NK-92 (cell line): ENCODE data around the gene FANCI.

Source experiments
- DNase-seq: peaks from one replicate; lab custom pipeline; 2025; ENCODE audit not compliant: unreplicated experiment; lab: John Stamatoyannopoulos, UW

The FANCI gene

DNA sequence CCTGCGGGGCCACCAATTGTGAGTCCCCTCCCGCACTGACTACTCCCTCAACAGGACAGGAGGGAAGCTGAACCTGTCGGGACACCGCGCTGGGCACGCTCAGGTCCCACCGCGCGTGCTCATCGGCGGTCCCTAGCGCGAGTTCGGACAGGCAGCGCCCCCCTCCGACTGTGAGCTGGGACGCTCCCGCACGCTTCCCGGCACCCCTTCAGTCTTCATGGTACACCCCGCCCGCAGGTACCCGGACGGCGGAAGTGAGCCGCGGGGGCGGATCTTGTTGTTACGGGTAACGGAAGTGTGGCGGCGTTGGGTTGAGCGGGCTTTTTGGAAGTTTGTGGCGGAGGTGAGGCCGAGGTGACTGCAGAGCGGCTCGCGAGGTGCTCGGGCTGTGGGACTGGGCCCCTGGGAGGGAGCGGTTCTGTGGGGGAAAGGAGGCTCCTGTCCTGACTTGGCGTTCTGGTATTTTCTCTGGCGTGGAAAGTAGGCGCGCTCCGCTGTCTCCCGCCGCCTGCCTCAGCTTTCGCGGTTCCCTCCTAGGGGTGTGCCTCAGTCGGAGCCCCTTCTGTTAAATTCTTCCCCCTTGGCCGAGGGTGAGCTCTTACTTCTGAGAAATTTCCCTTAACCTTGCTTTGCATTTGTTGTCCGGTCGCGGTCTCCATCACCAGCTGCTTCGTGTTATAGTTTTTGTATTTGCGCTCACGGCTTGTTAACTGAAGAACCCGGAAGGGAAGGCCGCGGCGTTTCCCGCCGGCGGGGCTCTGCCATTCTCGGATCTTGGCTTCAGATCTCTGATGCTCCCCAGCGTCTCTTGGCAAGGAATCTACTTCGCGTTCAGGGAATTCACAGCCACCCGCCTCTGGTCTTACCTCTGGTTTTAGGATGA lies at the start of gene FANCI:
FANCI (plus strand) TSS at position 289 of the 883 bp plus-strand sequence. CDS start 3,669 bp downstream, outside the sequence.
- DNase-seq, result peak; percentile 60

DNA sequence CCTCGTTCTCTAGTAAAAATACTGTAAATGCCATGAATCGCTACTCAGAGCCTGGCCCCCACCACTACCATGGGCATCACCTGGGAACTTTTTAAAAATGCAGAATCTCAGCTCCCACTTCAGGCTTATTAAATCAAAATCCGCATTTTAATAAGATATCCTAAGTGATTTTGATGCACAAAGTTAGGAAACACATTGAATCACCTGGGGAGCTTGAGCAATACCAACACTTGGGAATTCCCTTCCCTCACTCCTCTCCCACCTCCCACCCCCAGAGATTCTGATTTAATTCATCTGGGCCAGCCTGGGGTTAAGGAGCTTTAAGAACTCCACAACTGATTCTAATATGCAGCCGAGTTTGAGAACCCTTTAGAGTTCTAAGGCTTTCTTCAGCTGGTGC lies 49.2 kb upstream of the FANCI start:
- DNase-seq, result no peak

DNA sequence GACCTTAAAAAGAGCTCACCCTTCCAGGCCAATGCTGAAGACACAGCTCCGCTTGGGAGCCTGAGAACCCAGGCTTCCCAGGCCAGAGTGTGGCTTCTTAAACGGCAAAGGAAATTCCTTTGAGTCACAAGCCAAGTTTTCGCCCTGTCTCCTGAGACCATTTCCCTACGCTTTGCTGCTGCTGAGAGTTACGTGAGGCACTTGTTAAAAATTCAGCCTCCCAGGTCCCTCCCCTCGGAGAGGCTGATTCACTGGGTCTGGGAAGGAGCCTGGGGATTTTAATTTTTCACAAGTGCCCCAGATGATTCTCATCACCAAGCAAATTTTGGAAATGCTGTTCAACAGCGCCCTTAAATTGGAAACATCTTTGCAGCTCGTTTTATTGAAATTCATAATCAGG lies 47.9 kb upstream of the FANCI start:
- no peak for DNase-seq

DNA sequence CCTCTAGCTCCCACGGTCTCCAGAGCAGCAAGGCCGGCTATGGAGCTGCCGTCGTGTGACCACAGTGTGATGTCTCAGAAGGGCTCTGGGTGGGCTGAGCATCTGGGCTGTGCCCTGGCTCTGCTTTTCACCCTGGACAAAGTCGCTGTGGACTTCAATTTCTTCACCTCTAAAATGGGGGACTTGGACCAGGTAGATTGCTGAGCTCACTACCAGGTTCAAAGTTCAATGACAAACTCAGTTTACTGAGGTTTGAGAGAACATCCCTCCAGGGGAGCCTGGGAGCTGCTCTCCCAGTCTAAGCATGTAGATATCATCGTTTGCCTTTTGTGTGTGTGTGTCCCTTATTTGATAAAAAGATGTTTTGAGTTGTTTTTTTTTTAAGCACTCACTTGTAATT lies 47.5 kb upstream of the FANCI start:
- DNase-seq, result no peak

DNA sequence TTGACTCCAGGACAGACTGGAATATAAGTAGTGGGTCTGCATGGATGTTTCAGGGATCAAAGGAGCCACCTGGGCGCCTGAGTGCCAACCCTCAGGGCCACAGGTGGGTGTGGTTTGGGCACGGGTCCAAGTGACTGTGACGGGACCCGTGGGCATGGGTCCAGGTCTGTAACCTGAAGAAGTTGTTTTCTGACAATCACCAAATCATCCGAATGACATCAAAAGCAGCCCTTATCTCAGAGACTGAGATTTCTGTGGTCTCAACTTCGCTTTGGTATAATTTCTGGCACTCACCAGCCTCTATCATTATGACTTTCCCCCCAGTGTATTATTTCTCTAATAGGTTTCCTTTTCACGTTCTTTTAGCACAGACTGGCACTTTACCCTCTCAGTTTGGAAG lies 46.8 kb upstream of the FANCI start:
- DNase-seq, result no peak

DNA sequence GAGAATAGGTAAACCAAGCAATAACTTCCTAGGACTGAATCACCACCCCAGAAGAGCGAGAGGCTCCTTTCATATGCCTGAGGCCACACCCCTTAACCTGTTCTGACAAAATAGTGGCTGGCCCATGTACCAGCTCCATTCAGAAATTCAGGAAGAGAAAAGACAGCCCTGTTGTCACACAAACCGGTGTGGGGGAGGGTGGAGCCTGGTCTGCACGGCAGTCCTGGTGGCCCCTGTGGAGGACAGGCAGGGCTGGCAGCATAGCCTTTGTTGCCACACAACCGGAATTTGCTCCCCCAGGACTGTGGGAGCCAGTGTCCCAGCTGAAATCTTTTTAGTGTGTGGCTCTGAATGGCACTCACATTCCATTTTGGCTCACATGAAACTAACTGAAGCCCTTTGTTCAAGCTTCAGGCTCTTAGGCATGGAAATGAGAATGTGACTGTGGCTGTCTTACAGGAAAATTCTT lies 46.2 kb upstream of the FANCI start:
- no peak for DNase-seq

DNA sequence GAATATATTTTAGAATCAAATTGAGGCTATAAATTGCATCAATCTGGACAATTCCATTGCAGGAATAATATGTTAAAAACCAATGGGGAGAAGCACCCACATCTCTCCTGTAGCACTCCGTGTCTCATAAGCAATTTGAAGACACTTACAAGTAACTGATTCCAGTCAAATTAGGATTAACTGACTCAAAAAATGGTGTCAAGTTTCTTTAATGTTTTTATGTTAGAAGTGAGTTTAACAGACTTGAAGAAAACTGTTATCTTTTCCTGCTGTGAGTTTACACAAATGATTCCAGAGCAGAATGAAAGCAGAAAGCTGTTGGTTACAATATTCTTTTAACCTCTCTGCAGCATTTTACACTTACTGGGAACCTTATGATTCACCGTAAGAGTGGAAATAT lies 45.6 kb upstream of the FANCI start:
- DNase-seq, result no peak

DNA sequence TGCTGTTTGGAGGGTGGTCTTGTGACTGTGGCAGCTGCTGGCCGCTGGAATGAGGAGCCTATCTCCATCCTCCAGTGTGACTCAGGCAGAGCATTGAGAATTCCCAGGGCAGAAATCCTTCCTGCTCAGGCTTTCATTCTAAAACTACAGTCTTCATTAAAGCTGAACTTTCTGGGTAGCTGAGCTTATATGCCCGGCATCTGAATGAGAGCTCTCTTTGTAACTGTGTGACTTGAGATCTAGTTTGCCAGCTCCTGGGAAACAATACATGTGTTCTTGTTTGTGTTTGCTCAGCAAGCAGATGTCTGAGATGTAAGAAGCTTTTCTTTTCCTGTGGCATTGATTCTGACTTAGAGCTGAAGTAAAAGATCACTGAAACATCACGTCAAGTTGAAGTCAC lies 44.8 kb upstream of the FANCI start:
- DNase-seq, result no peak

DNA sequence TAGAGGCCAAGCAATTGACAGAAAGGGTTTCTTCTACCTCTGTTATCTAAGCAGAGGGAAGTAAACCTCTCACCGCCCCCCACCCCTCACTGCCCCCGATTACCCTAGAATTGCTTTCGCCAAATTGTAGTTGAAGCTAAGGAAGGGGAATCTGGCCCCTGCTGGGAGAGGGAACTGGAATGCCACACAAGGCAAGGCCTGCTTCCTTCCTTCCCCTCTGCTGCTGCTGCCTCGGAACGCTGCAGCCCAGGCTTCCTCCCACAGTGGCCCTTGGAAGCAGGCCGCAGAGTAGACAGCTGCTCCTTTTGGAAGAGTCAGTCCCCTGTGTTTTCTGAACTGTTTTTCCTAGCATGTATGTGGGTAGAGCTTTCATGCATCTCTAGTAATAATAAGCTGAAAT lies 44.0 kb upstream of the FANCI start:
- DNase-seq, result no peak

DNA sequence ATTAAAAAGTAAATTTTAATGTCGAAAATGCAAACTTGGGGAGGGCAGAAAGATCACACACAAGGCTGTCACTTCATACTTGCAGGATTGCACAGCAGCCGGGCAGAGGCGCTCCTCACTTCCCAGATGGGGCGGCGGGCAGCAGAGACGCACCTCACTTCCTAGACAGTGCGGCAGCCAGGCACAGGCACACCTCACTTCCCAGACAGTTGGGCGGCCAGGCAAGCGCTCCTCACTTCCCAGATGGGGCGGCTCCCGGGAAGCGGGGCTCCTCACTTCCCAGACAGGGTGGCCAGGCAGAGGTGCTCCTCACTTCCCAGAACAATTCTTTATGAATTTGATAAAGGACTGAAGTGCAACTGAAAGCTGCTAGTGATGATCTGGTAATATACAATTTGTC lies 43.6 kb upstream of the FANCI start:
- DNase-seq, result no peak

DNA sequence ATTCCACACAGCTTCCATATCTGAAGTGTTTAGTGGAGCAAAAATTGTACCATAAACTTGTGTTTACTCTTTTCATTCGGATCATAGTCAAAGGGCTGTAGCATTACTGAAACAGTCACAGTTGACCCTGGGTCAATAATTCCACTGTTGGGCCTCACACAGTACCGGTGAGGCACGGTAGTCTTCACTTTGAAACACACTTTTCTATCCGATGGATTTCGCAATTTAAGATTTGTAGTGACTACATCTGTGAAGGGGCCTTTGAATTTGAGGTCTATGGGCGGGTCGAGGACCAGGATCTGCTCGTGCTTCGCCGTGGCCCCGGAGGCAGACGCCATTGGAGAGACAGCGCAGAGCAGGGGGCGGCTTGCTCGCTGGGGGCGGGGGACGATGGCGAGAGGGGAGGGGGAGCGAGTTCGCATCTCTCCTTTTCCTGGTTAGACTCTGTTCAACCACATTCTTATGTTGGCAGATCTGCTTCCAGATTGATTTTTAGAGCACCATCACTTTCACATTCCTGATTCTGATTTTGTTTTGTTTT lies 42.2 kb upstream of the FANCI start:
- DNase-seq, result no peak

DNA sequence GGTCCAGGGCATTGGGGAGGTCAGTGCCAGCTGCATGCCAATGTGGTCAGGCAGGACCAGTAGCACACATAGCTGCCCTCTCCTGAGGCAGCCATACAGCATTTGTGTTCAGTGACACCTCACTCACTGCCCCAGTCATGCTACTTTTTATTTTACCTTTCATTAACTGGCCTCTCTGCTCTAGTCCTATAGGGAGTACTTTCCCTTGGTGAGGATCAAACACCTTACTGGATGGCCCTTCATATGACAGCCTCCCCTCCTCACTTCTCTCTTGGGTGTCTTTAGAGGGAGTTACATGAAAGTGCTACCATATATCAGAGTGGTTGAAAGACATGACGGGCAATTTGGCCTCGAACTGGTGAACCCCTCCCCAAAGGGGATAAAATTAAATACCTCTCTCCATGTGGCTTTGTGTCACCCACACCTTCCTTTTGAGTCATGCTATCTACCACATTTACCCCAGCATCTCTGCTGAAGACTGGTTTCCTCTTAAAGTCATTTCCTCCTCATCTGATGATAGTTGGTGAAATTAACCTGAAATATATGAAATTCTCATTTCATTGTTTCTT lies 40.0 kb upstream of the FANCI start:
- DNase-seq, result no peak

DNA sequence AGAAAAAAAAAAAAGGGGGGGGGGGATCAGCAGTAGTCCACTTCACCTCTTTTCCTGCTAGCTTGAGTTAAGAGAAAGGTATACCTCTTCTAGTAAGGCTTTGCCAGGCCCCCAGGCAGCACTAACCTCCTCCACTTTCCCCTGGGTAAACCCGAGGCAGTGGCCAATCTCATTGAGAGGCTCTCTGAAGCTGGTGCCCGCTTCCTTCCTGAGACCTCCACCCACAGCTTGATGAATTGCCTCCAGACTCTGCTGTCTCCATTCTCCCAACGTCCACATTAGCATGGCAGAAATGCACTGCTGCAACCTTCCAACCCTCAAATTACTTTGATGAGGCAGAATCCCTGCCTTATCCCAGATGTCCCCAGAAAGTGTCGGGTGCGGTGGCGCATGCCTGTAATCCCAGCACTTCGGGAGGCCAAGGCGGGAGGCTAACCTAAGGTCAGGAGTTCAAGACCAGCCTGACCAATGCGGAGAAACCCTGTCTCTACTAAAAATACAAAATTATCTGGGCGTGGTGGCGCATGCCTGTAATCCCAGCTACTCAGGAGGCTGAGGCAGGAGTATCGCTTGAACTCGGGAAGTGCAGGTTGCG lies 37.7 kb upstream of the FANCI start:
- no peak for DNase-seq

DNA sequence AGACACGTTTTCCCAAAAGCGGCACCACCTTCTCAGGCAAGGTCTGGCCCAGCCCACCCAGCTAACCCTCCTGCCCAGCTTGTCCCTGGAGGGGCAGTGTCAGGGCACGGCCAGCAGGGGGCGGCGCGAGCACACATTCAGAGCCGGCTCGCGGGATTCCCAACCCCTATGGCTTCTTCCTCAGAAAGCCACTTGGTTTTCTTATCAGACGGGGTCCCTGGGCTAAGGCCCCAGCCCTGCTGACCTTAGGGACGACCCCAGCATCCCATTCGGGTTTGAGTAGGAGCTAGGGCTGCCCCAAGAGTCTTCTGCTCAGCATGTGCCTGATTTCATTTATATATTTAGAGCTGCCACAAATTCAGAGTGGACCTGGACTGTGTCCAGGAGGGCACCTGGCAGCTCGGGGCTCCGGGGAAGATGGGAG lies 36.9 kb upstream of the FANCI start:
- DNase-seq, result no peak

DNA sequence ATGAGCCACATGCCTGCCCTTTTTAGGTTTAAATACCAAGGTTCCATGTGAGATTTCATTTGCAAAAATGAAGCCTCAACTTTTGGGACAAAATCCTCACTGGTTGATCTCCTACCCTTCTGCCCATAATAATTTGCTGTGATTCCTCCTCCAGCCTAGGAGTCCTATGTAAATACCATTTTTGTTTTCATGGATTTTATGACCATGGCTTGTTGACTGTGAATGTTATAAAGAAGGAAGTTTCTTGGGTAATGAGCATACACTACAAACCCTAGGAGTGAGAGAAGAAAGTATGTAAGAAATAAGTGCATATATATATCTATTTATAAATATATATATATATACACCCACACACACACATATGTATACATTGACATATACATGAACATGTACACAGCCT lies 35.5 kb upstream of the FANCI start:
- DNase-seq, result no peak

DNA sequence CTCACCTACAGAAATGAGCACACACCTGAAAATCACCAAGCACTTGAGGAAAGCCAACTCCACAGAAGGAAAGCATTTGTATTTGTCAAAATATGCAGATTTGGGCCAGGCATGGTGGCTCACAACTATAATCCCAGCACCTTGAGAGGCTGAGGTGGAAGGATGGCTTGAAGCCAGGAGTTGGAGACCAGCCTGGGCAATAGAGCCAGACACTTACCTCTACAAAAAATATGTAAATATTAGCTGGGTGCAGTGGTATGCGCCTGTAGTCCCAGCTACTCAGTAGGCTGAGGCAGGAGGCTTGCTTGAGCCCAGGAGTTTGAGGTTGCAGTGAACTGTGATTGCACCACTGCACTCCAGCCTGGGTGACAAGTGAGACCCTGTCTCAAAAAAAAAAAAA lies 34.7 kb upstream of the FANCI start:
- no peak for DNase-seq

DNA sequence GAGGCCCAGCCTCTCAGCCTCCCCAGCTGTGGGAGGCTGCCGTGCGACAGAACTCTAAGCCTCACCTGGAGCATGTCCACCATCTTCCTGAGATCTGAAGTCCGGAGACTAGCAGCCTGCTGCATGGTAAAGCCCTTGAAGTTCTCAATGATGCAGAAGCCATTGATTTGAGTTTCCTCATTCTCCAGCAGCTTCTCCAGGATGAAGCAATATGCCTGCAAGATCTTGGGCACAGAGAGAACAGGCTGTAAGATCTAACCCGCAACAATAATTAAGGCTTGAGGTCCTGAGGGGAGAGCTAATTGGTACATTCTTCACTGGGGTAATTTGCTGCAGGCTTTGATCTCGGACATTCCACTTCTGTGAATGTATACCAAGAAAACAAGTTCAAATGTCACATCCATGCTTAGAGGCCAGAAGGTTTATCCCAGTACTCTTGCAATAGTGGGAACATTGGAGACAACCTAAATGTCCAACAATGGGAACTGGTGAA lies 32.1 kb upstream of the FANCI start:
- no peak for DNase-seq

DNA sequence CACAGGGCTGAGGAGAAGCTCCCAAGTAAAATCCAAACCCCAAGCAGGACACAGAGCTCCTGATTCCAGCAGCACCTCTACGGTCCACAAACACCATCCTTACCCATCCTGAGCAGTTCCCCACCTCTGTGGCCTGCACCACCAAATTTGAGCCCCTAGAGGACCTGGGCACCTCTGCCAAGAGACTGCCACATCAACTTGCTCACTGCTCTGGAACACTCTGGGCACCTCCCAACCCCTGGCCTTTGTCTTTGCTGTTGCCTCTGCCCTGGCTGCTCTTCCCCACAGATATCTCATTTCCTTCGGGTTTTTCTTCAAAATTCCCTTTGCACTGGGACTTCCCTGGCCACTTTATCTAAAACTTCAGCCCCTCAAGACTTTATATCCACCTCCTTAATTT lies 28.2 kb upstream of the FANCI start:
- no peak for DNase-seq

DNA sequence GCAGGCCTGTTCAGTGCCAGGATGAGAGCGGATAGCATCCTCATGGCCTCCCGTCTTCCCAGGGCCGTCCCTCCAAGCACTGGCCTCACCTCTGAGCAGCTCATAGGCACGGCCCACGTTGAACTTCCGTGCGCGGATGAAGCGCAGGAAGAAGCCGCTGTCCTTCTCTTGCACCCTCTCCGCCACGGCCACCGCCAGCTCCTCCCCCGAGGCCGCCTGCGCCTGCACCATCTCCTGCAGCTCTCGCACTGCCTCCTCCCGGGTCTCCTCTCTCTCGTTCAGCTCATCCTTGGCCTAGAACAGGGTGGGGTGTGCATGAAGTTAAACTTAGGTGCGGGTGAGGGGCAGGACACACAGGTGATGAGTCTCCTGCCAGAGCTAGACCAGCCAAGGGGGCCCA lies 26.7 kb upstream of the FANCI start:
- DNase-seq, result no peak

DNA sequence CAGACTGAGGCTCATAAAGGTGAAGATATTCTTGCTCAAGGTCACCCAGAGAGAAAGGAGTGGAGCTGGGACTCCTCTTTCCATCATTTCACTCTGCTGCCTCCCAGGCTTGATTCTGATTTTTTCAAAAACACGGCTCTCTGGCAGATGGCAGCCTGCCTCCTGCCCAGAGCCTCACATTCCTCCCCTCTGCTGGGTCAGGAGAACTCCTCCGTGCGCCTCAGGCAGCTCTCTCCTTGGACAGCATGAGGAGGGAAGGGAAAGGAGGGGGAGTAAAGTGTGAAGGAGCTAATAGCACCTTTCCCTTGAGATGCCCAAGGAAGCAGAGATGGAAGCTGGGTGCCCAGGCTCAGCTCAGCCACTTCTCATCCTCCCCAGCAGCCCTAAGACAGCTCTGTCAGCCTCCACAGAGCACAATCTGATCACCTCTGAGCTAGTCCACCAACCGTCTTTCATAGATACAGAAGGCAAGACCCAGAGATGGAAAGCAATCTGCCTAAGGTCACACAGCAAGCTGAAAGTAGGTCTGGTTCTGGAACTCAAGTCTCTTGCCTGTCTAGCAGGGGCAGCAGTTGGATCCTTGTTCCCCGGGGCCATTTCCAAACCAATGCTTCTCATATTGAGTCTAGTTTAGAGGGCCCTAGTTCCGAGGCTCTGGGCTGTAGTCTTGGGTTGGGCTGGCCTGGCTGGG lies 25.9 kb upstream of the FANCI start:
- no peak for DNase-seq

DNA sequence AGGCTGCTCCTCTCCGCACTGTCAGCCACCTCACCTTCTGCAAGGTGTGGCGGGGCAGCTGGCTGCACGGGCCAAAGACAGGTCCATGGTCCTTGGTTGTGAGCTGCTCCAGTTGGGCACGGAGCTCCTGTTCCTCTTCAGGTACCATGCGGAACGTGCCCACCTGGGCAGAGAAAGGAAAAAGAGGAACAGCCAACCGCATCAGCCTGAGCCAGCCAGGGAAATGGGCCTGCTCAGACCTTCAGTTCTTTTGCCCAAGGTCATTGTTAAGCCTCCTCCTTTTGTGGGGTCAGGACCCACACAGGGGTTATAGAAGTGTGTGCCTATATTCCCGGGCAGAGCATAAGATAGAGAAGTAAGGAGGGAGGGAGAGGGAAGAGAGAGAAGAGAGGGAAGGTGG lies 25.2 kb upstream of the FANCI start:
- DNase-seq, result no peak
